Rectal smooth muscle tissue (tissue), 1 donor: ENCODE data around the gene KCNQ4.
A peak's percentile ranks its signal among the peaks of the same experiment; 100 is the strongest.

Experiments
- H3K27ac ChIP-seq: one replicate; pipeline ENCODE4 v1.7.0; 2013; ENCODE audit warnings: low read depth, low read length, inconsistent platforms
- H3K27me3 ChIP-seq: one replicate; pipeline ENCODE4 v1.7.0; 2013; ENCODE audit warnings: low read length; ENCODE audit not compliant: control insufficient read depth, insufficient read depth
- H3K36me3 ChIP-seq: one replicate; pipeline ENCODE4 v1.7.0; 2013; ENCODE audit warnings: low read length; ENCODE audit not compliant: control insufficient read depth, insufficient read depth
- H3K4me1 ChIP-seq: one replicate; pipeline ENCODE4 v1.7.0; 2013; ENCODE audit warnings: low read length; ENCODE audit not compliant: control insufficient read depth, insufficient read depth
- H3K4me3 ChIP-seq: one replicate; pipeline ENCODE4 v1.7.0; 2013; ENCODE audit warnings: low read length
- H3K9ac ChIP-seq: one replicate; pipeline ENCODE4 v1.7.0; 2013; ENCODE audit warnings: low read length

Gene KCNQ4

DNA sequence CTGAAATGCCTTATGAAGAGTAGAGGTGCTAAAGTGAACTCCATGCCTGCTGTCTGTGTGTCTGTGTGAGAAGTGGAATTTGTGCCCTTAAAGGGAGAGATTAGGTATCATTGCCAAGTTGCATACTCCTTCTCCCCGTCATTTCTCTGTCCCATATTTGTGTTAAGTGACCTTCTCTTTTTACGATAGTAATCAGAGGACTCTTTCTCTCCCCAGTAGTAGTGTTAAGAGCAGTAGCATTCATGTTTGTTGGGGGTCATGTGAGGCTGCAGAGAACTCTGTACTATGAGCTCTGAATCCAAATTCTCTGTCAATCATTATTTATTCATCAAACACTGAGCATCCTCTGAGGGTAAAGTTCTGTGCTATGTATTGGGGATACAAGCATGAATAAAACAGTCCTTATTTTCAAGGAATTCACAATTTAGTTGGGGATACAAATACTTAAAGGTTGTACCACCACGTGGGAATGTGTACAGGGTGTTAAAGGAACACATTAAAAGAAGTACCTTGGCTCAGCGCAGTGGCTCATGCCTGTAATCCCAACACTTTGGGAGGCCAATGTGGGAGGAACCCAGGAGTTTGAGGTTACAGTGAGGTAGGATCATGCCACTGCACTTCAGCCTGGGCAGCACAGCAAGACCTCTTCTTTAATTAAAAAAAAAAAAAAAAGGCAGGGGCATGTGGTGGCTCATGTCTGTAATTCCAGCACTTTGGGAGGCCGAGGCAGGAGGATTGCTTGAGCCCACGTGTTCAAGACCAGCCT, 24.8 kb upstream of the KCNQ4 start:
- Histone ChIP-seq H3K27ac (peak overlapping the region; percentile 68), H3K4me1 (peaks cover 16% of the 10 kb centered on the region), H3K36me3 (peaks cover 36% of the 10 kb centered on the region), H3K4me3 (no peak overlapping the region), H3K27me3 (no peaks in the 10 kb centered on the region), H3K9ac (no peak overlapping the region)

DNA sequence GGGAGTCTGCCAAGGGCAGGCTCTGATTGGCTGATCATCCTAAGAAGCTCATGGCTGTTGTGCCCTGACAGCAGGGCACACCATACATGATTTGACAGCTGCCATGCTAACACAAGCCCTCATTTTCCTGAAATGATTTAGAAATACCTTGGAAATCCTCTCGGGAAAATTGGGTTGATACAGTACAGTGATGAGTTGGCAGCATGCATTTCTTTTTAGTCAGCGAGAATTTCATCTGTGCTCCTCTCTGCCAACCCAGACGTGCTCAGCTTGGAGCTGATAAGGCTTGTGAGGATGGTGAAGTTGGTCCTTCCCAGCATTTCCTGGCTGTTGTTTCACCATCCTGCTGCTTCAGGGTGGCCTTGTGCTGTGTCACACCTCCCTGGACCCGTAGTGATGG, 22.6 kb upstream of the KCNQ4 start:
- H3K36me3 ChIP-seq, result peaks cover 39% of the 10 kb centered on the region
- no peak overlapping the region for H3K4me3 ChIP-seq
- H3K27me3 ChIP-seq, result no peaks in the 10 kb centered on the region
- no peak overlapping the region for H3K27ac ChIP-seq
- peaks cover 13% of the 10 kb centered on the region for H3K4me1 ChIP-seq
- H3K9ac ChIP-seq, result no peak overlapping the region

DNA sequence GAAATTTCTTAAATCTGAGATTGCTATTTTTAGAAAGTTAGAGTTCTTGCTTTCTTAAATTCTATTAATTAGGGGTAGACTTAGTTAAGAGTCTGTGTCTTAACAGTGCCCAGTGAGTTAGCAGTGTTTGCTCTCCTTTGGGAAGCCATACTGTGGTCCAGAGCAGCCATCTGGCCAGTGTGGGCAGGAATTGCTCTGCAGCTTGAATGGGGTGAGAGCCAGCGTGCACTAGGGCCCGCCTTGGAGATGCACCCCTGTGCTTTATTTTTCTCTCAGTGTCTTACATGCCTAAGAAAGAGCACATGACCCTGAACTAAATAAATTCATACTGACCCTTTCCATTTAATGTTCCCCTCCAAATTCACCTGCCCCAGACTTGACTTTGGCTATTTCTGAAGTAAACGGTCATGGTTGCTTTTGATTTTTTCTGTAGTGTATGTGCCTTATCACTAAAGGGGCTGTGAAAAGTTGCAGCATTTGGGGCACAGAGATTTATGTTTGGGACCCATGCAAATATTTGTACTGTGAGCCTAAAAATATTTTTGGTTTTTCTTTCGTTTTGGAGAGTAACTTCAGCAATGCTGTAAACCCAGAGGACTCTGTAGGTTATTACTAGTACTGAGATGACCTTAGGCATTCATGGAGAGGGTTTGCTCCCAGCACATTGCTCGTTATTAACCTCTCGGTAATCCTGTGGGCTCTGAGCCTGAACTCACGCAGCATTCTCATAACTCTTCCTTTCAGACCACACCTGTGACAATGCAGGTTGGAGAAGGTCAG, 21.3 kb upstream of the KCNQ4 start:
- Histone ChIP-seq H3K36me3 (peaks cover 42% of the 10 kb centered on the region), H3K27ac (no peak overlapping the region), H3K4me1 (peaks cover 13% of the 10 kb centered on the region), H3K9ac (no peak overlapping the region), H3K27me3 (no peaks in the 10 kb centered on the region), H3K4me3 (no peak overlapping the region)

DNA sequence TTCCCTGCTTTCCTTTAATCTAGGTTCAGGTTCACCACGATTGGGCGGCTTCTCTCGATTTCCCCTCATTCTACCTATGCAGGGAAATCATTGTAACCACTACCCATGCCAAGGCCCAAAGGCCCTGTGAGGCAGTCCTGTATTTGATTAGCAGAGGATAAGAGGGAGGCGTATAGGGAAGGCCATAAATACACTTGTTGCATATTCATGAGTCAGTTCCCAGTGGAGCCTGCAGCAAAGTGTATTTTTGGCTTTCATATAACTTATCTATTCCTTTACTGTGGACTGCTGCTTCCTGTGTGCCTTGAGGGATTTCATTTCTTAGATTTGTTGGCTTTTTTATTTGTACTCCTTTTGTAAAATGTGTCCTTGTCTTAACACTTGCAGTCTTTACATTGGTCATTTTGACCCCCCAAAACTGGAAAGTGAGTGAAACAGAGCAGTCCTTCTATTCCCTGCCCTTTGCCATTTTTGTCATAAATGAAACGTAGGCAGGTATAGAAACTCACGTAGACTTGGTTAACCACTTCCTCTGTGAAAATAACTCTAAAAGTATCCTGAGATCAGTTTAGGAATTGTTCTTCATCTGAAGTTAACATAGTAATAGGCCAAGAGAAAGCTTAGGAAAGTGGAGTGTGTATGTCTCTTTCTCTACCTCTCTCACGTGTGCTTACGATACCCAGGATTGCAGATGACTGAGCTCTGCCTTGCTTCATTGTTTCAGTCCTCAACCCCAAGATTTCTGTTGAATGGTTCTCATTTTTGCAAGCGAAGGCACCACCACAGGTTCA, 19.6 kb upstream of the KCNQ4 start:
- Histone ChIP-seq H3K27me3 (no peaks in the 10 kb centered on the region), H3K27ac (no peak overlapping the region), H3K36me3 (peaks cover 47% of the 10 kb centered on the region), H3K4me3 (no peak overlapping the region), H3K4me1 (peaks cover 2% of the 10 kb centered on the region), H3K9ac (no peak overlapping the region)

DNA sequence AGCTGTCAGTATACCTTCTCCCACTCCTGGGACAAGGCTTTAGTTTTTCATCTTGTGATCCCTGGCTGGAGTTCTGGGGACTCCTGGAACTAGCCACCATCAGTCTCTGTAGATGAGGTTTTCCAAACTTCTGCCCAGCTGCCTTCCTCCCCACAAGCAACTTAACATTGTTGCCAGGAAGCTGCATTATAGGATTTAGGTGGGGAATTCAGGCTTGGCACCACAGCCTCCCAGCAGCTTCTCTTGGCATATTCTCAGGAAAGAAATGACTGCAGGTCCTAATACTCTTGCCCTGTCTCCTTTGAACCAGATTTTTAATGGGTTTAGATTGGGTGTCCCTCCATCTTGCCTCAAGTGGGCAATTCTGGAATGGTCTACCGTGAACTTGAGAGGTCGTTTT, 18.6 kb upstream of the KCNQ4 start:
- Histone ChIP-seq H3K4me3 (no peak overlapping the region), H3K9ac (no peak overlapping the region), H3K4me1 (no peaks in the 10 kb centered on the region), H3K27me3 (no peaks in the 10 kb centered on the region), H3K36me3 (peaks cover 51% of the 10 kb centered on the region), H3K27ac (no peak overlapping the region)

DNA sequence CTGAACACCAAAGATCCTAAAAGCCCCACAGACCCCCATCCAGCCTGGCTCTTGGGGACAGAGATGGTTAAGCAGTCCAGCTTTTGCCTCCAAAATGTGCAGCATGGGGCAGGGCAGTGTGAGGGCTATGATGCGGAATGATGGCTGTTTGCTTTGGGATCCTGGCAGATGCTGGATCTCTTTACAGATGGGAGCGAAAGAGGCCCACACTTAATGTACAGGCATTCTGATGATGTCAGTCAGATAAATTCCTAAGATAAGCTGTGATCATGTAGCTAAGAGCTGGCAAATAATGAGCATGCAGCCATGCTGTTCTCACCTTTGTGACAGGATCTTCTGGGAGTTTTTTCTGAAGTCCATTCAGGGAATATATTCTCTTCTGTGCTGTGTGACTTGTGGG, 17.6 kb upstream of the KCNQ4 start:
- Histone ChIP-seq H3K27ac (no peak overlapping the region), H3K4me3 (no peak overlapping the region), H3K4me1 (no peaks in the 10 kb centered on the region), H3K9ac (no peak overlapping the region), H3K36me3 (peaks cover 55% of the 10 kb centered on the region), H3K27me3 (no peaks in the 10 kb centered on the region)

DNA sequence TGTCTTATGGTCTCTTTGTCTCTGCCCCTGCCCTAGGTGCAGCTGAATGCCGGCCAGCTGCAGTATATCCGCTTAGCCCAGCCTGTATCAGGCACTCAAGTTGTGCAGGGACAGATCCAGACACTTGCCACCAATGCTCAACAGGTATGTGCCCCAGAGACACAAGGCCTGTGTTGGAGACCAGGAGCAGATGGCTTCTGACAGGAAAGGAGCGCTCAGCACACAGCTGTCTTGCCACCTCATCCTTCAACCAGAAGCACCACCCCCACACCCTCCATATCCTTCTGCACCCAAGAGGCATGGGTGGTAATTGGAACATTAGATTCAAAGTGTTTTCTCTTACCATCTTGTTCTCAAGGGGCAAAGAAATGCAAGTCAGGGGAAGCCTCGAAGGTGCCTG, 17.0 kb upstream of the KCNQ4 start:
- Histone ChIP-seq H3K27ac (no peak overlapping the region), H3K36me3 (peaks cover 50% of the 10 kb centered on the region), H3K4me3 (no peak overlapping the region), H3K27me3 (no peaks in the 10 kb centered on the region), H3K9ac (no peak overlapping the region), H3K4me1 (no peaks in the 10 kb centered on the region)

DNA sequence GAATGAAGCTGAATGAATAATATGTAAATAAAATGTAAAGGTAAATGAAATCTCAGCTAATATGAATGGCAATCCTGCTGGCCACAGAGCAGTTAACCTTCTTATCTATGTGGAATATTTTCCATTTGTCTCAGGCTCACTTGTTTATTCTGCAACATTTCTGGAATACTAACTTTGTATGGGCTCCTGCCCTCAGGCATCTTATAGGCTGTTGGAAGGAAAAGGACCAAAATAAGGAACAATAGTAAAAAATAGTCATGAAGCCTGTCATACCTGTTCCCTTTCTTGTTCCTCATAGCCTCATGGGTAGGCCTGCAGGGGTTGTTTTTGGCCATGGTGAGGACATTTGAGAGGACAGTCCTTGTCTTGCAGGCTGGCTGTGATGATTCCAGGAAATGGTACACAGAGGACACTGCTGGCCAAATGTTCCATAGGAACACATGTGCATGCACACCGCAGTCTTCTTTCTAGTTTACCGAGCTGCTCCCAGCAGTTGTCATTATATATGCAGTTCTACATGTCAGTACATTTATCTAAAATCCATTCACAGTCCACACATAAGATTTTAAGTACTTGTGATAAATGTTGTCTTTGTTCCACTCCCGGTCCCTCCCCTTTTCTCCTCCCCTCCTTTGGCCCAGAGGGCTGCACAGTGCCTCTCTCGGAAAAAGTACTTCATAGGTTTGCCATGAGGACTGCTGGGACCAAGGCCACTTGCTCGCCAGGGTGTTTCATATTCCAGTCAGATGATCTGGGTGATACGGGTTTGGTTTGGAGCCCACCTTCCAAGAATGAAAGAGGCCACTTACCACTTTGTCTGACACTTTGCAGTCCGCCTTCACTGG, 15.2 kb upstream of the KCNQ4 start:
- Histone ChIP-seq H3K27me3 (no peaks in the 10 kb centered on the region), H3K4me1 (no peaks in the 10 kb centered on the region), H3K4me3 (no peak overlapping the region), H3K9ac (no peak overlapping the region), H3K27ac (no peak overlapping the region), H3K36me3 (peaks cover 50% of the 10 kb centered on the region)

DNA sequence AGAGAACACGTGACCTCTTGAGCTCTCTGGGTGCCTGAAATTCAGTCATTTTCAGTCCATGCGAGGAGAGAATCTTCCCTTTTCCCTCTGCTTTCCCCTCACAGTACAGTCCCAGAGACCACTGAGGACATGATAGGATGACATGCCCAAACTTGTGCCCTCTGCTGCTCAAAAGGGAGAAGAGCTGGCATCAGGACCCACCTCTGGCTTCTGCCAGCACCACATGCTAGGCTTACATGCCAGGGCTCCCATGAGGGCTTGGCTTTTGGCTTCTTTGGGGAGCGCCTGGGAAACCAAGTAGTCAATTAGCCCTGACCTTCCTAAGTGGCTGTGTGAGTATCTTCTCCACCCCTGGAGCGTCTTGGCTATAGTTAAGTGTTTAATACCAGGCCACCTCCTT, 13.8 kb upstream of the KCNQ4 start:
- no peak overlapping the region for H3K9ac ChIP-seq
- peaks cover 41% of the 10 kb centered on the region for H3K36me3 ChIP-seq
- H3K27ac ChIP-seq, result no peak overlapping the region
- no peak overlapping the region for H3K4me3 ChIP-seq
- H3K4me1 ChIP-seq, result no peaks in the 10 kb centered on the region
- no peaks in the 10 kb centered on the region for H3K27me3 ChIP-seq

DNA sequence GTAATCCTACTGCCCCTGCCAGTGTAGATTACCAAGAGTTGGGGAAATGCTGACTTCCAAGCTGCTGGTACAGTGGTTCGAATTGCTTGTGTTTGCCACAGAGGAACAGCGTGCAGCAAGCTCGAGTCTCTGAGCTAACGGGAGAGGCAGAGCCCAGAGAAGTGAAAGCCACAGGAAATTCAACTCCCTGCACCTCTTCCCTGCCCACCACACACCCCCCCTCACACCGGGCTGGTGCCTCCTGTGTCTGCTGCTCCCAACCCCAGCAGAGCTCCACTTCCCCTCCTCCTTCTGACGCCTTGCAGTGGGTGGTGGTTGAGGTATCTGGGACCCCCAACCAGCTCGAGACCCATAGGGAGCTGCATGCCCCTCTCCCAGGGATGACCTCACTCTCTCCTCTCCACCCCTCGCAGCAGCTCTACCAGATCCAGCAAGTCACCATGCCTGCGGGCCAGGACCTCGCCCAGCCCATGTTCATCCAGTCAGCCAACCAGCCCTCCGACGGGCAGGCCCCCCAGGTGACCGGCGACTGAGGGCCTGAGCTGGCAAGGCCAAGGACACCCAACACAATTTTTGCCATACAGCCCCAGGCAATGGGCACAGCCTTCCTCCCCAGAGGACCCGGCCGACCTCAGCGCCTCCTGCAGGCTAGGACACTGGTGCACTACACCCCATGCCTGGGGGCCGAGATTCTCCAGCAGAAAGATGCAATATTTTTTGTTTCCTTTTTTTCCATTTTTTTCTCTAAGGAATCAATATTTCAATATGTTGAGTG, 13.1 kb upstream of the KCNQ4 start:
- Histone ChIP-seq H3K4me3 (no peak overlapping the region), H3K9ac (no peak overlapping the region), H3K27me3 (no peaks in the 10 kb centered on the region), H3K27ac (no peak overlapping the region), H3K4me1 (no peaks in the 10 kb centered on the region), H3K36me3 (peaks cover 35% of the 10 kb centered on the region)

DNA sequence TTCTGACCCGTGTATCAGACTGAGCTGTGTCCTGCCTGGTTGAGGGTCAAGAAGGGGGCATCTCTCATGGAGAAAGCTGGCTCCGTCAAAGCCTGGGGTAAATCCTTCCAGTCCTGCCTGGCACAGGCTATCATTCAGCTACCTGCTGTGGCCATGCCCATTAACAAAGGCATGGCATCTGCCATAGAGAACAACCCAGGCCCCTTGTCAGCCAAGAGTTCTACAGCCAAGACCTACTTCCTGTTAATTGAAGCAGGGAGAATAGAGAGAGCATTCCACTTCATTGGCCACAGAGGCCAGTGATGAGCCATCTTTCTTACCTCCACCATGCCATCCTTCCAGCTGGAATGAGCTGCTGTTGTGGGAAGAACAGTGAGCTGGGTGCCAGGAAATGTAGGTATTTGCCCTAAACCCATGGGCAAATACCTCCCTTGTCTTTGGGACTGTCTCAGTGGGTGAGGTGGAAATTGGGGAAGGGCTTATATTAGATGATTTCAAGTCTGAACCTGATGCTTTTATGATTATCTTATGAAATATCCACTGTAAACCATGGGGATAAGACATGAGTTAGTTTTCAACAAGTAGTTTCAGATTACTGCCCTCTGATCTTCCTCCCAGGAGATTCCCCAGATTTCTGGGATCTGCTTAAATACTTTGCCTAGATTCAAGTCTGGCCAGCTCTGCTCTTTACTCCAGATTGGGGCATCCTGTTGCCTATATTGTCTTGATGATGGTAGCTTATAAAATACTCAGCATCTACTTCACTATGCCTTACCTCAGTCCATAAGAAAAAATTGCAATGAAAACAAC, 11.2 kb upstream of the KCNQ4 start:
- H3K4me1 ChIP-seq, result no peaks in the 10 kb centered on the region
- peaks cover 23% of the 10 kb centered on the region for H3K36me3 ChIP-seq
- no peak overlapping the region for H3K27ac ChIP-seq
- H3K9ac ChIP-seq, result no peak overlapping the region
- no peak overlapping the region for H3K4me3 ChIP-seq
- H3K27me3 ChIP-seq, result no peaks in the 10 kb centered on the region
